Activated CD8-positive, alpha-beta memory T cell treated with anti-CD3 and anti-CD28 coated beads for 48 hours (primary cell): ENCODE results near the gene PPP1R27.

Source experiments
- DNase-seq, 3 experiments: peaks; one replicate each; pipeline ENCODE4 v3.0.0-alpha.2; 2020; ENCODE audit warnings: low read depth in 2 of 3, low spot score in 2 of 3

The PPP1R27 gene

GRCh38 chr17:81806461-81807209, 28.2 kb downstream of the PPP1R27 start:
- no peak for DNase-seq

GRCh38 chr17:81805707-81806460, 29.0 kb downstream of the PPP1R27 start:
- DNase-seq: no peak

- no peak for DNase-seq
Measured at GRCh38 chr17:81804559-81805399, 30.1 kb downstream of the PPP1R27 start.

- DNase-seq: no peak
Measured at GRCh38 chr17:81803728-81804558, 30.9 kb downstream of the PPP1R27 start, which contains the start of gene GCGR. GCGR (plus strand) TSS chr17:81804150; CDS start chr17:81809019, 4,869 bp downstream.

- DNase-seq: no peak
Measured at GRCh38 chr17:81802856-81803643, 31.8 kb downstream of the PPP1R27 start.

GRCh38 chr17:81802048-81802758, 32.6 kb downstream of the PPP1R27 start:
- DNase-seq: no peak

- no peak for DNase-seq
Measured at GRCh38 chr17:81801327-81801726, 33.5 kb downstream of the PPP1R27 start.

GRCh38 chr17:81794509-81794908, 40.3 kb downstream of the PPP1R27 start:
- no peak for DNase-seq

GRCh38 chr17:81794074-81794476, 40.8 kb downstream of the PPP1R27 start:
- DNase-seq: no peak

- DNase-seq: no peak
Measured at GRCh38 chr17:81792675-81793615, 41.9 kb downstream of the PPP1R27 start.
